Measurements from ENCODE around the gene CAPZA2. TPM values are rescaled to one million over a fixed set of nuclear protein-coding genes. Genes with fewer than 3 reads are reported as not detected.

The CAPZA2 gene
- total RNA-seq, 2 experiments from 2014 or later: 93.6 to 96.5 TPM

- Histone ChIP-seq H3K27me3 (ENCODE audit: control insufficient read depth in 1 of 2, insufficient read depth in 2 of 2, low read length in 2 of 2) (no peaks in the 10 kb centered on the region), H3K36me3 (ENCODE audit: insufficient read depth, low read length) (no peaks in the 10 kb centered on the region), H3K9me3 (ENCODE audit: control insufficient read depth in 1 of 2, insufficient read depth in 1 of 2, low read length in 2 of 2) (no peaks in the 10 kb centered on the region), H3K4me3 (ENCODE audit: low read length) (no peak overlapping the region), H3K4me1 (ENCODE audit: insufficient read depth, low read length) (no peaks in the 10 kb centered on the region), H3K27ac (ENCODE audit: low read depth in 1 of 2, low read length in 2 of 2) (no peak overlapping the region)
- no peak overlapping the region for H3K27ac Mint-ChIP-seq
- no peak for DNase-seq
- no peaks in the 10 kb centered on the region for H3K9me3 Mint-ChIP-seq
- no peak for ATAC-seq (ENCODE audit: poor library complexity)
- peaks cover 9% of the 10 kb centered on the region for H3K27me3 Mint-ChIP-seq
- no peaks in the 10 kb centered on the region for H3K4me1 Mint-ChIP-seq (ENCODE audit: low read depth)
- CTCF ChIA-PET: no interaction called here
- no peak overlapping the region for H3K4me3 Mint-ChIP-seq
- POLR2A ChIA-PET: no interaction called here
- no peak for TF ChIP-seq CTCF (IDR thresholded peaks at IDR 0.05)
- intact Hi-C loops (cut with DNase I, micrococcal nuclease): no loop called here
- H3K36me3 Mint-ChIP-seq (ENCODE audit: low read depth): no peaks in the 10 kb centered on the region
These were observed 29.7 kb upstream of the CAPZA2 start for GRCh38 chr7:116832692-116833091.

GRCh38 chr7:116834815-116835504, 27.4 kb upstream of the CAPZA2 start:
- POLR2A ChIA-PET: no interaction called here
- intact Hi-C loops (cut with DNase I, micrococcal nuclease): no loop called here
- Mint-ChIP-seq H3K9me3 (no peaks in the 10 kb centered on the region), H3K4me3 (no peak overlapping the region), H3K4me1 (ENCODE audit: low read depth) (no peaks in the 10 kb centered on the region), H3K27me3 (peaks cover 9% of the 10 kb centered on the region), H3K36me3 (ENCODE audit: low read depth) (no peaks in the 10 kb centered on the region), H3K27ac (no peak overlapping the region)
- no peak overlapping the region for H3K4me3 ChIP-seq (ENCODE audit: low read length)
- H3K9me3 ChIP-seq (ENCODE audit: control insufficient read depth in 1 of 2, insufficient read depth in 1 of 2, low read length in 2 of 2): no peaks in the 10 kb centered on the region
- H3K36me3 ChIP-seq (ENCODE audit: insufficient read depth, low read length): no peaks in the 10 kb centered on the region
- peaks cover 0 to 6% of the 10 kb centered on the region in 2 experiments for H3K27me3 ChIP-seq (ENCODE audit: control insufficient read depth in 1 of 2, insufficient read depth in 2 of 2, low read length in 2 of 2)
- no peak overlapping the region for H3K27ac ChIP-seq (ENCODE audit: low read depth in 1 of 2, low read length in 2 of 2)
- no peaks in the 10 kb centered on the region for H3K4me1 ChIP-seq (ENCODE audit: insufficient read depth, low read length)
- CTCF ChIA-PET: interaction anchor here (1.2 kb wide), 1 partner anchor 10 kb away, joined by 3 read pairs; no protein-coding TSS in a partner anchor
- DNase-seq (no peak), ATAC-seq (ENCODE audit: poor library complexity) (no peak)
- TF ChIP-seq CTCF (IDR thresholded peaks at IDR 0.05): no peak

- Histone ChIP-seq H3K27ac (ENCODE audit: low read depth in 1 of 2, low read length in 2 of 2) (no peak overlapping the region), H3K36me3 (ENCODE audit: insufficient read depth, low read length) (no peaks in the 10 kb centered on the region), H3K4me1 (ENCODE audit: insufficient read depth, low read length) (no peaks in the 10 kb centered on the region), H3K4me3 (ENCODE audit: low read length) (no peak overlapping the region), H3K9me3 (ENCODE audit: control insufficient read depth in 1 of 2, insufficient read depth in 1 of 2, low read length in 2 of 2) (no peaks in the 10 kb centered on the region), H3K27me3 (ENCODE audit: control insufficient read depth in 1 of 2, insufficient read depth in 2 of 2, low read length in 2 of 2) (peaks cover 0 to 7% of the 10 kb centered on the region in 2 experiments)
- ATAC-seq (ENCODE audit: poor library complexity) (no peak), DNase-seq (no peak)
- H3K4me1 Mint-ChIP-seq (ENCODE audit: low read depth): no peaks in the 10 kb centered on the region
- intact Hi-C loops (cut with DNase I, micrococcal nuclease): no loop called here
- TF ChIP-seq CTCF (IDR thresholded peaks at IDR 0.05): no peak
- no peaks in the 10 kb centered on the region for H3K9me3 Mint-ChIP-seq
- no peaks in the 10 kb centered on the region for H3K36me3 Mint-ChIP-seq (ENCODE audit: low read depth)
- ChIA-PET CTCF (no interaction called here), POLR2A (no interaction called here)
- peaks cover 11% of the 10 kb centered on the region for H3K27me3 Mint-ChIP-seq
- H3K4me3 Mint-ChIP-seq: no peak overlapping the region
- H3K27ac Mint-ChIP-seq: no peak overlapping the region
These were observed 26.3 kb upstream of the CAPZA2 start for GRCh38 chr7:116836048-116836447.

Measured in CD4-positive, alpha-beta T cell (primary cell).